Mesodermal cell (in vitro differentiated cells): Measurements from ENCODE around the gene PSMD5. TPM values are rescaled to one million over a fixed set of nuclear protein-coding genes. Genes with fewer than 3 reads are reported as not detected.

Experiments used
- H3K27ac ChIP-seq: 2 replicates; pipeline ENCODE4 v1.7.0; 2013; ENCODE audit warnings: mild to moderate bottlenecking, low read depth, low read length, moderate library complexity; ENCODE audit not compliant: severe bottlenecking
- H3K36me3 ChIP-seq: 2 replicates; pipeline ENCODE4 v1.7.1; 2013; ENCODE audit warnings: mild to moderate bottlenecking, low read length, moderate library complexity; ENCODE audit not compliant: control insufficient read depth, insufficient read depth
- H3K4me1 ChIP-seq: one replicate; pipeline ENCODE4 v1.7.1; 2013; ENCODE audit warnings: mild to moderate bottlenecking, low read length; ENCODE audit not compliant: insufficient read depth, control insufficient read depth, poor library complexity, severe bottlenecking
- H3K4me3 ChIP-seq: 2 replicates; pipeline ENCODE4 v1.7.0; 2013; ENCODE audit warnings: low read length, control low read depth, mild to moderate bottlenecking; ENCODE audit not compliant: insufficient read depth, poor library complexity, severe bottlenecking; ENCODE audit errors: extremely low read depth
- H3K9me3 ChIP-seq: 2 replicates; pipeline ENCODE4 v1.7.1; 2013; ENCODE audit warnings: mild to moderate bottlenecking, low read length, moderate library complexity; ENCODE audit not compliant: control insufficient read depth
- WGBS, 2 experiments: methylation state at CpG; one replicate each; pipeline ENCODE4 v1.1.5; 2013; ENCODE audit warnings: missing lambda C conversion rate in 2 of 2; ENCODE audit not compliant: insufficient coverage in 2 of 2; 5-methylcytosine and 5-hydroxymethylcytosine counted together
- polyA plus RNA-seq, 2 experiments: library from polyadenylated mRNA; stranded (reverse); fragments of 50-300 nt; gene quantifications; one replicate each; pipeline ENCODE4 v1.2.3, GENCODE V29; 2013

The PSMD5 gene
- 28.9 TPM for polyA plus RNA-seq (2013, experiment 1 of 2)
- polyA plus RNA-seq (2013, experiment 2 of 2), result 32.6 TPM

- peaks cover 16% of the 10 kb centered on the region for H3K36me3 ChIP-seq
- peak within 1 kb of the TSS; percentile 86 for H3K4me3 ChIP-seq
- H3K9me3 ChIP-seq, result no peaks in the 10 kb centered on the region
- peaks cover 14% of the 10 kb centered on the region for H3K4me1 ChIP-seq
- 5 to 6% methylated on average over 57 to 59 of the region's 62 CpGs for WGBS, 2 experiments
- H3K27ac ChIP-seq, result peak within 1 kb of the TSS; percentile 96
Observed at GRCh38 chr9:120842685-120843485, at the start of gene PSMD5. Gene PSMD5, minus strand, starts transcription at chr9:120842922. Its CDS starts 13 bp downstream, at chr9:120842909.

GRCh38 chr9:120891884-120892747 lies 49.4 kb upstream of the PSMD5 start:
- 81 to 84% methylated on average over 9 to 14 of the region's 15 CpGs for WGBS, 2 experiments
- Histone ChIP-seq H3K4me3 (no peak overlapping the region), H3K4me1 (peaks cover 7% of the 10 kb centered on the region)

DNA sequence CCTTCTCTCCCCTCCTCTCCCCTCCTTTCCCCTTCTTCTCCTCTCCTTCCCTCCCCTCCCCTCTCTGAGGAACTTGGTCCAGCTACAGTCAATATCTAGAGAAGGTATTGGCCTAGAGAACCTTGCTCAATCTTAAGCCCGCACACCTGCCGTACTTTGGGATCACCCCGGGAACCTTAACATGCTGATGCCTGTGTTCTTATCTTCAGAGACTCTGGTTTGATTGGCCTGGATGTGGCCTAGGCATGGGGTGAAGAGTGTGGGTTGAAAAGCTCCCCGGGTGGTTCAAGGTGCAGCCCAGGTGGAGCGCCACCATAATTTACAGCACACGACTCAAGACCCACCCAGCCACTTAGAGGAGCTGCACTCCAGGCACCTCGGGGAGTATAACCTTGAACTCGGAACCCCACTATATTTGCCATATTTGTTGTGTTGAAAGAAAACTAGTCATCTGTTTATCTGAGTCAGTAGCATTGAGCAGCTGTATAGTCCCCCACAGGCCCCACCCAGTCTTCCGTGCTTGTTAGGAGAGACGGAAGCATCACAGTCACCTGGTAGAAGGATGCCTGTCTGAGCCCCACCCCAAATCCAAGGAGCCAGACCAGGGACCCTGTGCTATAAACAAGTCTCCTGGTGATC lies 48.6 kb upstream of the PSMD5 start:
- H3K4me3 ChIP-seq, result no peak overlapping the region
- H3K4me1 ChIP-seq, result peaks cover 6% of the 10 kb centered on the region
- H3K27ac ChIP-seq, result no peak overlapping the region
- no peaks in the 10 kb centered on the region for H3K9me3 ChIP-seq
- no peaks in the 10 kb centered on the region for H3K36me3 ChIP-seq
- WGBS, 2 experiments, result 95 to 100% methylated on average over 5 of the region's 10 CpGs

More at GRCh38 chr9:120891884-120892747, 49.4 kb upstream of the PSMD5 start:
- no peak overlapping the region for H3K27ac ChIP-seq
- H3K36me3 ChIP-seq, result no peaks in the 10 kb centered on the region
- no peaks in the 10 kb centered on the region for H3K9me3 ChIP-seq

GRCh38 chr9:120890320-120891244 lies 47.9 kb upstream of the PSMD5 start:
- Histone ChIP-seq H3K9me3 (no peaks in the 10 kb centered on the region), H3K36me3 (no peaks in the 10 kb centered on the region), H3K27ac (no peak overlapping the region), H3K4me1 (peaks cover 13% of the 10 kb centered on the region), H3K4me3 (no peak overlapping the region)
- WGBS, 2 experiments, result 80 to 88% methylated on average over 5 to 12 of the region's 14 CpGs

GRCh38 chr9:120889606-120890271 lies 47.0 kb upstream of the PSMD5 start:
- H3K27ac ChIP-seq, result no peak overlapping the region
- no peak overlapping the region for H3K4me3 ChIP-seq
- no peaks in the 10 kb centered on the region for H3K36me3 ChIP-seq
- WGBS, 2 experiments, result 92 to 100% methylated on average over 1 of the region's 1 CpG
- no peaks in the 10 kb centered on the region for H3K9me3 ChIP-seq
- peaks cover 15% of the 10 kb centered on the region for H3K4me1 ChIP-seq

GRCh38 chr9:120888626-120889025 lies 45.9 kb upstream of the PSMD5 start:
- Histone ChIP-seq H3K4me1 (peaks cover 15% of the 10 kb centered on the region), H3K9me3 (no peaks in the 10 kb centered on the region), H3K4me3 (no peak overlapping the region), H3K27ac (no peak overlapping the region), H3K36me3 (no peaks in the 10 kb centered on the region)

GRCh38 chr9:120886490-120886967 lies 43.8 kb upstream of the PSMD5 start:
- WGBS, 2 experiments, result 81 to 96% methylated on average over 6 to 7 of the region's 8 CpGs

DNA sequence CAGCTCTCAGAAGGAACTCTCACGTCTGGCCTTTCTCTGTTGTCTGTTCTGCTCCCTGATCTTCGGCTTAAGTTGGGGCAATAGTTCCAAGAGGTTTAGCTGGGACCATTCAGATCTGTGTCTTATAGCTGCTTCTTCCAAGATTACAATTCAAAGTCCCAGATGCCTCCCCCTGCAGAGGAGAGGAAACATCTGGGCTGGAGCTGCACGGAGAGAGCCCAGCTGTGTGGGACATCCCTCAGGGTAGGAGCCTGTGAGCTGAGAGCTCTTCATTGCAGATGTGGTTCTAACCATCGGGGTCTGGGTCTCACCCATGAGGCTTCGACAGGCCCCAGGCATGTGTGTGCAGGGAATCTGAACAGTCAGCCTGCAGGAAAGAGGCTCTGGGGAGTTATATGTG lies 43.2 kb upstream of the PSMD5 start:
- no peaks in the 10 kb centered on the region for H3K9me3 ChIP-seq
- WGBS, 2 experiments, result 86 to 100% methylated on average over 3 of the region's 5 CpGs
- no peaks in the 10 kb centered on the region for H3K36me3 ChIP-seq
- H3K27ac ChIP-seq, result peak overlapping the region; percentile 45
- H3K4me3 ChIP-seq, result no peak overlapping the region
- H3K4me1 ChIP-seq, result peaks cover 15% of the 10 kb centered on the region

More at GRCh38 chr9:120886490-120886967, 43.8 kb upstream of the PSMD5 start:
- peaks cover 15% of the 10 kb centered on the region for H3K4me1 ChIP-seq
- H3K27ac ChIP-seq, result no peak overlapping the region
- H3K36me3 ChIP-seq, result no peaks in the 10 kb centered on the region
- H3K9me3 ChIP-seq, result no peaks in the 10 kb centered on the region
- H3K4me3 ChIP-seq, result no peak overlapping the region

DNA sequence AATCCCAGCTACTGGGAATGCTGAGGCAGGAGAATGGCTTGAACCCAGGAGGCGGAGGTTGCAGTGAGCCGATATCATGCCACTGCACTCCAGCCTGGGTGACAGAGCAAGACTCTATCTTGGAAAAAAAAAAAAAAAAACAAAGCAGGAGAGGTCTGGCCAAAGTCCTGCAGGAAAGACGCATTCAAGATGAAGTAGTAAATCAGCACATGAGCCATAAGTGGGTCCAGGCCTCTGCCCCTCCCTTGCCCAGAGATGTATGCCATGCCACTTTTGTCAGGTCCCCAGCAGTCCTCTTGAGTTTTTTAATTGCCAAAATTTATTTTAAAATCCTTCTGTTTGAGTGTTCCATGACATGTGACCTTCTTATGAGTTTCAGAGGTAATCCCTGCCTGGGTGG lies 42.7 kb upstream of the PSMD5 start:
- Histone ChIP-seq H3K4me1 (peaks cover 15% of the 10 kb centered on the region), H3K9me3 (no peaks in the 10 kb centered on the region), H3K27ac (peak overlapping the region; percentile 45), H3K4me3 (no peak overlapping the region), H3K36me3 (no peaks in the 10 kb centered on the region)
- 66 to 69% methylated on average over 3 of the region's 3 CpGs for WGBS, 2 experiments
